Immature natural killer cell (primary cell): Measurements from ENCODE around the gene MYO18B. TPM values are rescaled to one million over a fixed set of nuclear protein-coding genes. Genes with fewer than 3 reads are reported as not detected.

Experiments
- DNase-seq, 3 donors: peaks; one replicate each; pipeline ENCODE4 v3.0.0; 2022; ENCODE audit warnings: mixed read lengths in 1 of 3
- H3K27ac Mint-ChIP-seq, 6 donors: one replicate each; pipeline ENCODE4 v1.8.0; 2020; ENCODE audit warnings: mixed read lengths in 6 of 6, mild to moderate bottlenecking in 5 of 6, inconsistent platforms in 4 of 6, moderate library complexity in 3 of 6
- H3K27me3 Mint-ChIP-seq, 3 donors: one replicate each; pipeline ENCODE4 v1.8.0; 2020 to 2021; ENCODE audit warnings: low read depth in 3 of 3, mild to moderate bottlenecking in 3 of 3, mixed read lengths in 3 of 3, moderate library complexity in 3 of 3, inconsistent platforms in 1 of 3
- H3K36me3 Mint-ChIP-seq, 3 donors: one replicate each; pipeline ENCODE4 v1.8.0; 2020; ENCODE audit warnings: mixed read lengths in 3 of 3, inconsistent platforms in 2 of 3, mild to moderate bottlenecking in 2 of 3
- H3K4me1 Mint-ChIP-seq, 2 donors: one replicate each; pipeline ENCODE4 v1.8.0; 2020; ENCODE audit warnings: inconsistent platforms in 2 of 2, mild to moderate bottlenecking in 2 of 2, mixed read lengths in 2 of 2, moderate library complexity in 1 of 2
- H3K4me3 Mint-ChIP-seq, 5 donors: one replicate each; pipeline ENCODE4 v1.8.0; 2020; ENCODE audit warnings: mild to moderate bottlenecking in 5 of 5, mixed read lengths in 5 of 5, inconsistent platforms in 3 of 5, moderate library complexity in 3 of 5
- H3K9me3 Mint-ChIP-seq, 6 donors: one replicate each; pipeline ENCODE4 v1.8.0; 2020; ENCODE audit warnings: mild to moderate bottlenecking in 6 of 6, mixed read lengths in 6 of 6, inconsistent platforms in 4 of 6, moderate library complexity in 3 of 6
- polyA plus RNA-seq, 3 donors: library from polyadenylated mRNA; unstranded; fragments of 300-500 nt; fragmentation: Illumina TruSeq; gene quantifications; one replicate each; pipeline ENCODE4 v1.2.3, GENCODE V29; 2021

Gene MYO18B
- polyA plus RNA-seq, 3 donors from 2014 or later: not detected

- no peak overlapping the region for H3K27ac Mint-ChIP-seq
- DNase-seq: no peak
These were observed 153.7 kb downstream of the MYO18B start for GRCh38 chr22:25895678-25896077.

GRCh38 chr22:25896098-25896497 lies 154.1 kb downstream of the MYO18B start:
- no peak for DNase-seq
- H3K36me3 Mint-ChIP-seq: no peaks in the 10 kb centered on the region
- H3K4me1 Mint-ChIP-seq: no peaks in the 10 kb centered on the region
- peaks cover 0 to 1% (median 0%) of the 10 kb centered on the region in 6 donors for H3K9me3 Mint-ChIP-seq
- peaks cover 0 to 8% (median 3%) of the 10 kb centered on the region in 3 donors for H3K27me3 Mint-ChIP-seq
- no peak overlapping the region for H3K4me3 Mint-ChIP-seq
- no peak overlapping the region for H3K27ac Mint-ChIP-seq

More at GRCh38 chr22:25895678-25896077, 153.7 kb downstream of the MYO18B start:
- Mint-ChIP-seq H3K4me1 (no peaks in the 10 kb centered on the region), H3K27me3 (peaks cover 0 to 11% (median 3%) of the 10 kb centered on the region in 3 donors), H3K36me3 (no peaks in the 10 kb centered on the region), H3K9me3 (peaks cover 0 to 1% (median 0%) of the 10 kb centered on the region in 6 donors), H3K4me3 (no peak overlapping the region)

GRCh38 chr22:25896592-25896991 lies 154.6 kb downstream of the MYO18B start:
- Mint-ChIP-seq H3K4me1 (no peaks in the 10 kb centered on the region), H3K27me3 (peaks cover 0 to 8% (median 3%) of the 10 kb centered on the region in 3 donors), H3K27ac (no peak overlapping the region), H3K36me3 (no peaks in the 10 kb centered on the region), H3K4me3 (no peak overlapping the region), H3K9me3 (peaks cover 0 to 1% (median 0%) of the 10 kb centered on the region in 6 donors)
- DNase-seq: no peak

GRCh38 chr22:25898707-25899365 lies 156.8 kb downstream of the MYO18B start:
- Mint-ChIP-seq H3K36me3 (no peaks in the 10 kb centered on the region), H3K4me1 (no peaks in the 10 kb centered on the region), H3K27ac (no peak overlapping the region), H3K9me3 (peaks cover 0 to 1% (median 0%) of the 10 kb centered on the region in 6 donors), H3K27me3 (peaks cover 3 to 12% (median 6%) of the 10 kb centered on the region in 3 donors), H3K4me3 (no peak overlapping the region)
- DNase-seq: no peak

GRCh38 chr22:25899566-25899965 lies 157.6 kb downstream of the MYO18B start:
- no peak overlapping the region for H3K4me3 Mint-ChIP-seq
- no peaks in the 10 kb centered on the region for H3K4me1 Mint-ChIP-seq
- H3K36me3 Mint-ChIP-seq: no peaks in the 10 kb centered on the region
- peaks cover 3 to 13% (median 7%) of the 10 kb centered on the region in 3 donors for H3K27me3 Mint-ChIP-seq
- DNase-seq: no peak
- H3K9me3 Mint-ChIP-seq: peaks cover 0 to 1% (median 0%) of the 10 kb centered on the region in 6 donors
- H3K27ac Mint-ChIP-seq: no peak overlapping the region

GRCh38 chr22:25900390-25900789 lies 158.4 kb downstream of the MYO18B start:
- Mint-ChIP-seq H3K4me1 (no peaks in the 10 kb centered on the region), H3K27me3 (peaks cover 7 to 11% (median 7%) of the 10 kb centered on the region in 3 donors), H3K4me3 (no peak overlapping the region), H3K36me3 (no peaks in the 10 kb centered on the region), H3K9me3 (peaks cover 0 to 1% (median 0%) of the 10 kb centered on the region in 6 donors), H3K27ac (no peak overlapping the region)
- DNase-seq: no peak

GRCh38 chr22:25900880-25901279 lies 158.9 kb downstream of the MYO18B start:
- Mint-ChIP-seq H3K27ac (no peak overlapping the region), H3K9me3 (no peaks in the 10 kb centered on the region), H3K4me3 (no peak overlapping the region), H3K36me3 (no peaks in the 10 kb centered on the region), H3K4me1 (no peaks in the 10 kb centered on the region), H3K27me3 (peaks cover 5 to 11% (median 7%) of the 10 kb centered on the region in 3 donors)
- no peak for DNase-seq

- H3K4me3 Mint-ChIP-seq: no peak overlapping the region
- H3K9me3 Mint-ChIP-seq: no peaks in the 10 kb centered on the region
- H3K27me3 Mint-ChIP-seq: peaks cover 5 to 13% (median 7%) of the 10 kb centered on the region in 3 donors
- H3K27ac Mint-ChIP-seq: no peak overlapping the region
- H3K36me3 Mint-ChIP-seq: no peaks in the 10 kb centered on the region
- H3K4me1 Mint-ChIP-seq: no peaks in the 10 kb centered on the region
- no peak for DNase-seq
These were observed 160.4 kb downstream of the MYO18B start for GRCh38 chr22:25902402-25902801.

GRCh38 chr22:25903294-25903693 lies 161.3 kb downstream of the MYO18B start:
- peaks cover 3 to 8% (median 7%) of the 10 kb centered on the region in 3 donors for H3K27me3 Mint-ChIP-seq
- H3K27ac Mint-ChIP-seq: no peak overlapping the region
- no peak for DNase-seq
- no peaks in the 10 kb centered on the region for H3K36me3 Mint-ChIP-seq
- H3K4me1 Mint-ChIP-seq: no peaks in the 10 kb centered on the region
- H3K4me3 Mint-ChIP-seq: no peak overlapping the region
- H3K9me3 Mint-ChIP-seq: no peaks in the 10 kb centered on the region

- H3K27ac Mint-ChIP-seq: no peak overlapping the region
- no peak overlapping the region for H3K4me3 Mint-ChIP-seq
- DNase-seq: no peak
- no peaks in the 10 kb centered on the region for H3K4me1 Mint-ChIP-seq
- no peaks in the 10 kb centered on the region for H3K36me3 Mint-ChIP-seq
- H3K27me3 Mint-ChIP-seq: peaks cover 5 to 8% (median 7%) of the 10 kb centered on the region in 3 donors
- H3K9me3 Mint-ChIP-seq: peaks cover 0 to 1% (median 0%) of the 10 kb centered on the region in 6 donors
These were observed 166.2 kb downstream of the MYO18B start for GRCh38 chr22:25908212-25908611.

- DNase-seq: no peak
- peaks cover 2 to 12% (median 5%) of the 10 kb centered on the region in 3 donors for H3K27me3 Mint-ChIP-seq
- H3K4me3 Mint-ChIP-seq: no peak overlapping the region
- peaks cover 0 to 1% (median 0%) of the 10 kb centered on the region in 6 donors for H3K9me3 Mint-ChIP-seq
- H3K27ac Mint-ChIP-seq: no peak overlapping the region
- H3K36me3 Mint-ChIP-seq: no peaks in the 10 kb centered on the region
- no peaks in the 10 kb centered on the region for H3K4me1 Mint-ChIP-seq
These were observed 166.8 kb downstream of the MYO18B start for GRCh38 chr22:25908755-25909154.

GRCh38 chr22:25909614-25910387 lies 167.8 kb downstream of the MYO18B start:
- H3K4me3 Mint-ChIP-seq: no peak overlapping the region
- no peaks in the 10 kb centered on the region for H3K36me3 Mint-ChIP-seq
- no peak overlapping the region for H3K27ac Mint-ChIP-seq
- peaks cover 0 to 10% (median 5%) of the 10 kb centered on the region in 3 donors for H3K27me3 Mint-ChIP-seq
- peaks cover 0 to 1% (median 0%) of the 10 kb centered on the region in 6 donors for H3K9me3 Mint-ChIP-seq
- no peaks in the 10 kb centered on the region for H3K4me1 Mint-ChIP-seq
- no peak for DNase-seq

- DNase-seq: no peak
- H3K27ac Mint-ChIP-seq: no peak overlapping the region
- no peak overlapping the region for H3K4me3 Mint-ChIP-seq
- H3K4me1 Mint-ChIP-seq: no peaks in the 10 kb centered on the region
- peaks cover 0 to 1% (median 0%) of the 10 kb centered on the region in 6 donors for H3K9me3 Mint-ChIP-seq
- no peaks in the 10 kb centered on the region for H3K36me3 Mint-ChIP-seq
- peaks cover 3 to 15% (median 3%) of the 10 kb centered on the region in 3 donors for H3K27me3 Mint-ChIP-seq
These were observed 169.4 kb downstream of the MYO18B start for GRCh38 chr22:25911243-25911972.

- H3K4me1 Mint-ChIP-seq: no peaks in the 10 kb centered on the region
- no peak for DNase-seq
These were observed 177.5 kb downstream of the MYO18B start for GRCh38 chr22:25919452-25919851.

More at GRCh38 chr22:25919452-25919851, 177.5 kb downstream of the MYO18B start:
- Mint-ChIP-seq H3K9me3 (peaks cover 0 to 7% (median 0%) of the 10 kb centered on the region in 6 donors), H3K27ac (no peak overlapping the region), H3K4me3 (no peak overlapping the region), H3K27me3 (peaks cover 6 to 17% (median 10%) of the 10 kb centered on the region in 3 donors), H3K36me3 (no peaks in the 10 kb centered on the region)
